Epithelial cell of proximal tubule (primary cell): ENCODE measurements around the gene KRTAP24-1. TPM values are rescaled to one million over a fixed set of nuclear protein-coding genes. Genes with fewer than 3 reads are reported as not detected.

Experiments
- total RNA-seq: library from RNA; depleted of rRNA; stranded (reverse); fragments of >200 nt; gene quantifications from 2 replicates; pipeline ENCODE4 v1.2.3, GENCODE V29; 2015

The KRTAP24-1 gene
- total RNA-seq, 1 donor from 2014 or later: not detected

Other genes starting within 250 kb of the KRTAP24-1 start
- not detected in 2 replicates for gene CLDN17, start 116.1 kb downstream of the KRTAP24-1 start, total RNA-seq
- not detected in 2 replicates for gene CLDN8, start 66.9 kb downstream of the KRTAP24-1 start, total RNA-seq
- not detected in 2 replicates for gene KRTAP25-1, start 6.6 kb upstream of the KRTAP24-1 start, total RNA-seq
- gene KRTAP26-1, start 37.4 kb upstream of the KRTAP24-1 start, total RNA-seq: not detected in 2 replicates
- gene KRTAP27-1, start 54.7 kb upstream of the KRTAP24-1 start, total RNA-seq: not detected in 2 replicates
- gene KRTAP23-1, start 65.7 kb upstream of the KRTAP24-1 start, total RNA-seq: not detected in 2 replicates
- not detected in 2 replicates for gene KRTAP13-2, start 89.3 kb upstream of the KRTAP24-1 start, total RNA-seq
- gene KRTAP13-1, start 113.1 kb upstream of the KRTAP24-1 start, total RNA-seq: not detected in 2 replicates
- not detected in 2 replicates for gene KRTAP13-3, start 143.0 kb upstream of the KRTAP24-1 start, total RNA-seq
- gene KRTAP13-4, start 147.3 kb upstream of the KRTAP24-1 start, total RNA-seq: not detected in 2 replicates
- gene KRTAP15-1, start 157.3 kb upstream of the KRTAP24-1 start, total RNA-seq: not detected in 2 replicates
- not detected in 2 replicates for gene KRTAP19-1, start 197.4 kb upstream of the KRTAP24-1 start, total RNA-seq
- not detected in 2 replicates for gene KRTAP19-2, start 204.5 kb upstream of the KRTAP24-1 start, total RNA-seq
- gene KRTAP19-3, start 209.1 kb upstream of the KRTAP24-1 start, total RNA-seq: not detected in 2 replicates
- not detected in 2 replicates for gene KRTAP19-4, start 214.2 kb upstream of the KRTAP24-1 start, total RNA-seq
- not detected in 2 replicates for gene KRTAP19-5, start 219.2 kb upstream of the KRTAP24-1 start, total RNA-seq